Gastrocnemius medialis (tissue), 4 donors: ENCODE results near the gene PARP15. TPM values are rescaled to one million over a fixed set of nuclear protein-coding genes. Genes with fewer than 3 reads are reported as not detected.

Source experiments
- ATAC-seq, 2 donors: fragments of 150-250 bp; one replicate each; pipeline ENCODE4 v1.9.1; 2016
- DNase-seq, 2 donors: peaks; one replicate each; pipeline ENCODE4 v3.0.0-alpha.2; 2019
- H3K27ac ChIP-seq, 4 donors: fragments of 200-600 bp; sonication (generic); 1 replicate in 1 of 4; 2 replicates in 3 of 4; pipeline ENCODE4 v1.5.1; 2016 to 2018; ENCODE audit warnings: mild to moderate bottlenecking in 2 of 4, moderate library complexity in 1 of 4
- H3K27me3 ChIP-seq, 3 donors: fragments of 200-600 bp; sonication (generic) in 2 of 3; 1 replicate in 1 of 3; 2 replicates in 2 of 3; pipeline versions ENCODE4 v1.5.1 to v1.6.0; 2016 to 2019; ENCODE audit warnings: mild to moderate bottlenecking in 1 of 3, moderate library complexity in 1 of 3
- H3K36me3 ChIP-seq, 2 donors: fragments of 200-600 bp; sonication (generic) in 1 of 2; one replicate each; pipeline ENCODE4 v1.5.1; 2017 to 2018
- H3K4me1 ChIP-seq, 2 donors: fragments of 200-600 bp; sonication (generic) in 1 of 2; one replicate each; pipeline ENCODE4 v1.5.1; 2016 to 2017; ENCODE audit warnings: mild to moderate bottlenecking in 2 of 2
- H3K4me3 ChIP-seq, 4 donors: fragments of 200-600 bp; sonication (generic) in 3 of 4; 1 replicate in 1 of 4; 2 replicates in 3 of 4; pipeline ENCODE4 v1.5.1; 2016 to 2019; ENCODE audit warnings: mild to moderate bottlenecking in 2 of 4
- H3K9me3 ChIP-seq, 3 donors: fragments of 200-600 bp; sonication (generic) in 2 of 3; 1 replicate in 1 of 3; 2 replicates in 2 of 3; pipeline ENCODE4 v1.5.1; 2016 to 2019
- CTCF ChIP-seq, 5 experiments: fragments of 450-650 bp in 3 of 5; fragments of 200-600 bp in 2 of 5; sonication (generic) in 2 of 5; IDR thresholded peaks in 4 of 5; conservative IDR thresholded peaks in 1 of 5; 1 replicate in 4 of 5; 2 replicates in 1 of 5; pipeline ENCODE4 v1.5.1; 2016 to 2019; ENCODE audit warnings: antibody characterized with exemption in 5 of 5, mild to moderate bottlenecking in 3 of 5, moderate library complexity in 3 of 5
- POLR2A ChIP-seq, 2 donors: fragments of 450-650 bp; IDR thresholded peaks; one replicate each; pipeline ENCODE4 v1.6.1; 2017; ENCODE audit warnings: antibody characterized with exemption in 2 of 2, mild to moderate bottlenecking in 2 of 2, moderate library complexity in 2 of 2
- in situ Hi-C, 4 donors: fragments of 200-750 bp; cut with MboI; loops; one replicate each; pipeline versions ENCODE4 v1.15.0 to v1.8.0; 2017; ENCODE audit warnings: low sequenced_read_pairs in 4 of 4
- intact Hi-C: fragments of 100-400 bp; cut with DNase I; formaldehyde crosslinking; loops from one replicate; pipeline ENCODE4 v1.15.1; 2023; ENCODE audit warnings: low total_unique reads
- total RNA-seq, 4 donors: library from RNA; depleted of rRNA; stranded (reverse); fragments of >200 nt; gene quantifications; one replicate each; pipeline versions ENCODE4 v1.1.0 to v1.2.3, GENCODE V29; 2016

PARP15 gene
- total RNA-seq, 4 donors from 2014 or later, result 0.16 to 0.51 TPM; not detected in 2

GRCh38 chr3:122598556-122598955 is 21.1 kb downstream of the PARP15 start:
- intact Hi-C loops (no loop called here), in situ Hi-C loops (no loop called here)
- ATAC-seq, result no peak
- Histone ChIP-seq H3K9me3 (no peaks in the 10 kb centered on the region), H3K27ac (no peak overlapping the region), H3K4me3 (no peak overlapping the region), H3K4me1 (peaks cover 8 to 11% of the 10 kb centered on the region in 2 donors), H3K27me3 (no peaks in the 10 kb centered on the region), H3K36me3 (no peaks in the 10 kb centered on the region)
- no peak for TF ChIP-seq CTCF (IDR thresholded peaks at IDR 0.05 in 4 of 5, conservative IDR thresholded peaks at IDR 0.05 in 1 of 5)
- no peak for TF ChIP-seq POLR2A (IDR thresholded peaks at IDR 0.05)
- no peak for DNase-seq

- in situ Hi-C loops, result no loop called here
- intact Hi-C loops, result no loop called here
- ATAC-seq (no peak), DNase-seq (no peak)
- Histone ChIP-seq H3K4me3 (no peak overlapping the region), H3K36me3 (no peaks in the 10 kb centered on the region), H3K27ac (no peak overlapping the region), H3K9me3 (no peaks in the 10 kb centered on the region), H3K4me1 (no peaks in the 10 kb centered on the region), H3K27me3 (no peaks in the 10 kb centered on the region)
- TF ChIP-seq POLR2A (IDR thresholded peaks at IDR 0.05) (no peak), CTCF (IDR thresholded peaks at IDR 0.05 in 4 of 5, conservative IDR thresholded peaks at IDR 0.05 in 1 of 5) (no peak)
Measured at GRCh38 chr3:122602011-122602710, 24.7 kb downstream of the PARP15 start.

GRCh38 chr3:122603056-122603455 is 25.6 kb downstream of the PARP15 start:
- Histone ChIP-seq H3K4me1 (no peaks in the 10 kb centered on the region), H3K27ac (no peak overlapping the region), H3K9me3 (no peaks in the 10 kb centered on the region), H3K36me3 (no peaks in the 10 kb centered on the region), H3K4me3 (no peak overlapping the region), H3K27me3 (no peaks in the 10 kb centered on the region)
- TF ChIP-seq POLR2A (IDR thresholded peaks at IDR 0.05) (no peak), CTCF (IDR thresholded peaks at IDR 0.05 in 4 of 5, conservative IDR thresholded peaks at IDR 0.05 in 1 of 5) (no peak)
- in situ Hi-C loops, result no loop called here
- DNase-seq (no peak), ATAC-seq (no peak)
- intact Hi-C loops, result no loop called here

GRCh38 chr3:122606330-122606729 is 28.9 kb downstream of the PARP15 start:
- Histone ChIP-seq H3K4me1 (no peaks in the 10 kb centered on the region), H3K27me3 (no peaks in the 10 kb centered on the region), H3K36me3 (no peaks in the 10 kb centered on the region), H3K27ac (no peak overlapping the region), H3K4me3 (no peak overlapping the region), H3K9me3 (no peaks in the 10 kb centered on the region)
- in situ Hi-C loops, result no loop called here
- ATAC-seq (no peak), DNase-seq (no peak)
- TF ChIP-seq CTCF (IDR thresholded peaks at IDR 0.05 in 4 of 5, conservative IDR thresholded peaks at IDR 0.05 in 1 of 5) (no peak), POLR2A (IDR thresholded peaks at IDR 0.05) (no peak)
- intact Hi-C loops, result no loop called here

GRCh38 chr3:122608916-122609315 is 31.5 kb downstream of the PARP15 start:
- DNase-seq (no peak), ATAC-seq (no peak)
- no peak overlapping the region for H3K27ac ChIP-seq
- H3K36me3 ChIP-seq, result no peaks in the 10 kb centered on the region
- no peaks in the 10 kb centered on the region for H3K9me3 ChIP-seq
- intact Hi-C loops, result no loop called here
- no peak for TF ChIP-seq POLR2A (IDR thresholded peaks at IDR 0.05)
- no peak for TF ChIP-seq CTCF (IDR thresholded peaks at IDR 0.05 in 4 of 5, conservative IDR thresholded peaks at IDR 0.05 in 1 of 5)
- H3K27me3 ChIP-seq, result no peaks in the 10 kb centered on the region
- H3K4me3 ChIP-seq, result no peak overlapping the region
- no peaks in the 10 kb centered on the region for H3K4me1 ChIP-seq
- in situ Hi-C loops, result no loop called here
